ENCODE results near the gene MRPL3. TPM values are rescaled to one million over a fixed set of nuclear protein-coding genes. Genes with fewer than 3 reads are reported as not detected.

Gene MRPL3
- total RNA-seq, 1 donor from 2014 or later, result 45.7 TPM

- Histone ChIP-seq H3K9me3 (no peaks in the 10 kb centered on the region), H3K36me3 (no peaks in the 10 kb centered on the region), H3K27me3 (no peaks in the 10 kb centered on the region), H3K4me1 (no peaks in the 10 kb centered on the region), H3K4me3 (no peak overlapping the region), H3K27ac (no peak overlapping the region)
- no peak for DNase-seq (ENCODE audit: low spot score in 2 of 2)
- TF ChIP-seq CTCF (IDR thresholded peaks at IDR 0.05), result no peak
- intact Hi-C loops (cut with DNase I), result no loop called here
Observed at GRCh38 chr3:131546441-131546840, 43.7 kb upstream of the MRPL3 start.

- intact Hi-C loops (cut with DNase I), result no loop called here
- H3K27ac ChIP-seq, result no peak overlapping the region
Observed at GRCh38 chr3:131544557-131544956, 41.8 kb upstream of the MRPL3 start.

GRCh38 chr3:131543714-131544113, 40.9 kb upstream of the MRPL3 start:
- no peaks in the 10 kb centered on the region for H3K4me1 ChIP-seq
- TF ChIP-seq CTCF (IDR thresholded peaks at IDR 0.05), result no peak
- no peak overlapping the region for H3K4me3 ChIP-seq
- peak in 1 of 2 donors; percentile 67 for DNase-seq (ENCODE audit: low spot score in 2 of 2)
- no peaks in the 10 kb centered on the region for H3K9me3 ChIP-seq
- no peaks in the 10 kb centered on the region for H3K27me3 ChIP-seq
- intact Hi-C loops (cut with DNase I), result no loop called here
- no peaks in the 10 kb centered on the region for H3K36me3 ChIP-seq
- H3K27ac ChIP-seq, result no peak overlapping the region

More at GRCh38 chr3:131544557-131544956, 41.8 kb upstream of the MRPL3 start:
- no peaks in the 10 kb centered on the region for H3K4me1 ChIP-seq
- no peaks in the 10 kb centered on the region for H3K27me3 ChIP-seq
- DNase-seq (ENCODE audit: low spot score in 2 of 2), result no peak
- H3K4me3 ChIP-seq, result no peak overlapping the region
- H3K9me3 ChIP-seq, result no peaks in the 10 kb centered on the region
- no peak for TF ChIP-seq CTCF (IDR thresholded peaks at IDR 0.05)
- H3K36me3 ChIP-seq, result no peaks in the 10 kb centered on the region

GRCh38 chr3:131541288-131541687, 38.5 kb upstream of the MRPL3 start:
- Histone ChIP-seq H3K9me3 (no peaks in the 10 kb centered on the region), H3K36me3 (no peaks in the 10 kb centered on the region), H3K4me1 (no peaks in the 10 kb centered on the region), H3K27me3 (no peaks in the 10 kb centered on the region), H3K4me3 (no peak overlapping the region), H3K27ac (no peak overlapping the region)
- TF ChIP-seq CTCF (IDR thresholded peaks at IDR 0.05), result no peak
- intact Hi-C loops (cut with DNase I), result no loop called here
- no peak for DNase-seq (ENCODE audit: low spot score in 2 of 2)

GRCh38 chr3:131540821-131541220, 38.0 kb upstream of the MRPL3 start:
- Histone ChIP-seq H3K27me3 (no peaks in the 10 kb centered on the region), H3K27ac (no peak overlapping the region), H3K4me3 (no peak overlapping the region), H3K4me1 (no peaks in the 10 kb centered on the region), H3K9me3 (no peaks in the 10 kb centered on the region), H3K36me3 (no peaks in the 10 kb centered on the region)
- intact Hi-C loops (cut with DNase I), result no loop called here
- no peak for DNase-seq (ENCODE audit: low spot score in 2 of 2)
- no peak for TF ChIP-seq CTCF (IDR thresholded peaks at IDR 0.05)

- Histone ChIP-seq H3K9me3 (no peaks in the 10 kb centered on the region), H3K36me3 (no peaks in the 10 kb centered on the region), H3K27ac (no peak overlapping the region), H3K4me3 (no peak overlapping the region), H3K4me1 (no peaks in the 10 kb centered on the region), H3K27me3 (no peaks in the 10 kb centered on the region)
- TF ChIP-seq CTCF (IDR thresholded peaks at IDR 0.05), result no peak
- no peak for DNase-seq (ENCODE audit: low spot score in 2 of 2)
- intact Hi-C loops (cut with DNase I), result no loop called here
Observed at GRCh38 chr3:131540143-131540542, 37.4 kb upstream of the MRPL3 start.
